Measurements from ENCODE around the gene KRT79.
A peak's percentile ranks its signal among the peaks of the same experiment; 100 is the strongest.
"Not testable (repeated sequence)": the region's sequence is repeated elsewhere in the genome, so short reads cannot be mapped to it uniquely, and the experiment has no call there.

KRT79 gene

DNA sequence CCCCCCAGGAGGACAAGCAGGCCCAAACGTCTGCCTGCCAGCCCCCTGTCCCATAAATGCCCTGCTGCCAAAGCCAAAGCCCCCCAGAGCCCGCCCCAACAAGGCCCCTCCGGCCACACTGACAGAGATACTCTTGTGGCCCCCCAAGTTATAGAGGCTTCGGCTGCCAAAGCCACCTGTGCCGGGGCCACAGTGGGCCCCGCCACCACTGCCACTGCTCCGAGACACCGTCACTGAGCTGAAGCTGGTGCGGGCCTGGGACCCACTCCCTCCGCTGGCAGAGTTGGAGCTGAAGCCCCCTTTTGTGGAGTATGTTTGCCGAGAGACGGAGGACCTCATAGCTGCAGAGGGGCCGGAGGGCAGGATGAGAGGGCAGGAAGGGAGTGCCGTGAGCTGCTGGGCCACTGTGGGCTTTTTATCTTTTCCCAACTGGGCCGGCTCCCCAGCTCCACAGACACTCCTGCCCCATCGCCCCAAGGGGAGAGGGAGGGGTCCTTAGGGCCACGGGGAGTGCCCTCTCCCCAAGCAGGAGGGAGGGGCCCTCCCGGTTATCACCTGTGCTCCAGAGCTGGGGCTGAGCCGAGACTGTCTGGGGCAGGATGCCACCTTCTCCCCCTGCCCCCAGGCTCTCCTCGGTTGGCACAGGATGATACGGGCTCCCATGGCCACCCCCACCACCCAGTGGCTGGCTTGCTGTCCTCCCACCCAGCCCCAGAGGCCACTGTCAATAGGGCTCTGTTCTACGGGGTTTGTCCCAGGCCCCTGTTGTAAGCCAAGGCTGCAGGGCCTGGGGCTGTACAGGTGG, at the start of gene KRT79:
Gene KRT79, minus strand, starts transcription at position 390 of the 805 bp plus-strand sequence. Its CDS starts 51 bp downstream, at position 339.
- DNase-seq (ENCODE audit: low spot score): no peak

GRCh38 chr12:52880499-52880898, 46.4 kb upstream of the KRT79 start:
- not testable (repeated sequence) for DNase-seq (ENCODE audit: low spot score)

- peak; percentile 66 for DNase-seq (ENCODE audit: low spot score)
Measured at GRCh38 chr12:52879394-52880351, 45.6 kb upstream of the KRT79 start.

DNA sequence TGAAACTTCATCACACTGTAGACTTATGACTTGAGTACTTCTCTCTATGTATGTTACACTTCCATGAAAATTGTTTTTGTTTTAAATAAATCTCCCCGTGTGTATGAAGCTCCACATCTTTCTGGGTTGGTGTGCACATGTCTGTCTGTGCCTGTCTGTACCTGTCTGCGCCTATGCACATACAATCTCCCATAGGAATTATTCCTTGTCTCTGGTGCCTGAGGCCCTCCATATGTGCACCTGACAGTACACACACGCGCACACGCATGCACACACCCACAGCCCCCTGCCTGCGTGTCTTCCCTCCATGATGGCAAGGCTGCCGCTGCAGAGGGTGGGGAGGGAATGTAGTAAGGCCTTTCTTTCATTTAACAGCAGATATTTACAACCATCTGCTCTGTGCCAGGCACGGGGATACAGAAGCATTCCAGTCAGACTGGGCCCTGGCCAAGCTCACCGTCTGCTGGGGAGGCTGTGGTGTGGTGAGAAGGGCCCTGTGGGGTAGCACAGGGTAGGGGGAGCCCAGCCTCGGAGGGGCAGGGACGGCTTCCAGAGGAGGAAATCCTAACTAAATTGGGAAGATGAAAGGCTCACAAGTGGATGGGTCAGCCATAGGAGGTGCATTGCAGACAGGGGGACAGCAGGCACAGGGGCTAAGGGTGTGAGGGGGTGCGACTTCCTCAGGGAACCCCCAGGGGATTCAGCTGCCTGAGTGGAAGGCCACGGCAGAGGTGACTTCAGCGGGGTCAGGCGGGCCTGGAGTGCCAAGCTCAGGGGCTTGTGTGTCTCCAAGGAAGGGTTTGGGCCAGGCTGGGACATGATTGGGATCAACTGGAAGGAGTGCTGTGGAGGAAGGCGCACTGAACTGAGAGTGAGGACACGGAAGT, 44.6 kb upstream of the KRT79 start:
- no peak for DNase-seq (ENCODE audit: low spot score)

DNA sequence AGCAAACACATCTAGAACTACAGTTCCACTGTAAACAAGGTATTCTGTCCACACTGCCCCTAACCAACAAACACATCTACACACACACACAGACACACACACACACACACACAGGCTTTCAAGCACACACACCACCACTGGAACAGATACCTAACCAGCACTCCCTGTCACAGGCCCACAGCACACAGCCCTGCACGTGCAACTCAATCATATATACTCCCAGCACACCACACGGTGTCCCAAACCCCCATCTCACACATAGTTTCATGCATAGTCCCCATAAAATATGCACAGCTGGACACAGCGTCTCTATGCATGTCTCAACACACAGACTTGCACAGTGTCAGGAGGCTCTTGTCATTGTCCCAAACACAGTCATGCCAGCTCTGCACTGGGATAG, 43.1 kb upstream of the KRT79 start:
- DNase-seq (ENCODE audit: low spot score): no peak

DNA sequence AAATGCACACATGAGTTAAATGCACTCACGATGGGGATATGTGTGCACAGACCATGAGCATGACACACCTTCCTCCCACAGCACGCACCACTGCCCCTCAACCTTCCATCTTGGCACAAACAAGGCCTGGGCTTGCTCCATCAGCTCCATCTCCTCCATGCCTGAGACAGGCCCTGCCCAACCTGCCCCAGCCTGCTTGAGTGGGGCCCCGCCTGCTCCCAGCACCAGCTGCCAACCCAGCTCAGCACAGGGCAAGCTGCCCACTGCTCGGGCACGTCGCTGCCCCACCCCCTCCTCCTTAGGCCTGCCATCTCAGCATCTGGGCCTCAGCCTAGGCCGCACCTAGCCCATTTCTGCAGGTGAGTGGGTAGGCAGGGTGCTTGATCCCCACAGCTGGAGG, 42.3 kb upstream of the KRT79 start:
- DNase-seq (ENCODE audit: low spot score): no peak

GRCh38 chr12:52874573-52875435, 40.7 kb upstream of the KRT79 start:
- DNase-seq (ENCODE audit: low spot score): no peak

GRCh38 chr12:52873832-52874572, 39.9 kb upstream of the KRT79 start:
- DNase-seq (ENCODE audit: low spot score): peak; percentile 67

DNA sequence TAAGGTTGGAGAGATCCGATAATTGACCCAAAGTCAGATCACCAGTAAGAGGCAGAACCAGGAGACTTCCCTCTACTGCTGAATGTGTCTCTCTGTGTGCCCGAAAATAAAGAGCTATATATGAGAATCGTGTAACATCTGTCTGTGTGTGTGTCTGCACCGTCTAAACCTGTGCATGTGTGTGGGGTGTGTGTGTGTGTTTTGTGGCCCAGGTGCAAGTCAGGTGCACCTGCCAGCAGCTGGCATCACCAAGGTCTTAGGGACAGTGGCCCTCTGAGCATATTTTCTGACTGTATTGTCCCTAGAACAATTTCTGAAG, 39.4 kb upstream of the KRT79 start:
- DNase-seq (ENCODE audit: low spot score): no peak

DNA sequence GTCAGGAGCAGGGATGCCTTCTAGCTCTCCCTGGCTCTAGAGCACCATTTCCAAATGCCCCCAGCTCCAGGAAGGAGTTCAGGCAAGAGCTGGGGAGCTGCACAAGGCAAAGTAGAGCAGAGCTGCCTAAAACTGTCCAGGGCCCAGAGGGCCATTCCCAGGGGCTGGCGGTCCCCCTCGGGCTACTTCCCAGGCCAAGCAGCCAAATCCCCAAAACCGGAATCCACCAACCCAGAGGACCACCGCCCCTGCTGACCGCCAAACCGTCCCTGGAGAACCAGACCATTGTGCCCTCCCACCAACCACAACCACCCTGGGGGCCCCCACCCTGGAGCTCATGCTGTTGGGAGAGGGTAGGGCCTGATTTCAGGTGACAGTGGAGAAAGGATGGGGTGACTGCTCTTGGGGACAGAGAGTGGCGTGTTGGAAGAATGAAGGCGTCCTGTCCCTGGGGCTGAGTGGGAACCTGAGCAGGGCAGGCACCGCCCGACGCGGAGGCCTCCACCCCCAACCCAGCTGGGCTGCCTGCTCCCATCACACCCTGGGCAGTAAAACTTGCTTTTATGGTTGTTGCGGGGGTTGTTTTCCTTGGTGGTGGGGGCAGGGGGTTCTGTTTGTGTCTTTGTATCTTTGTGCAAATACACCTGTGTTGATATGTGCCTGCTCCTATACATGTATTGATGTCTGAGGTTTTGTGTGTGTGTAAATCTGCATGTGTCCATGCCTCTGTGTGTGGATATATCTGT, 38.7 kb upstream of the KRT79 start:
- no peak for DNase-seq (ENCODE audit: low spot score)

GRCh38 chr12:52871291-52872039, 37.4 kb upstream of the KRT79 start:
- DNase-seq (ENCODE audit: low spot score): peak; percentile 47

DNA sequence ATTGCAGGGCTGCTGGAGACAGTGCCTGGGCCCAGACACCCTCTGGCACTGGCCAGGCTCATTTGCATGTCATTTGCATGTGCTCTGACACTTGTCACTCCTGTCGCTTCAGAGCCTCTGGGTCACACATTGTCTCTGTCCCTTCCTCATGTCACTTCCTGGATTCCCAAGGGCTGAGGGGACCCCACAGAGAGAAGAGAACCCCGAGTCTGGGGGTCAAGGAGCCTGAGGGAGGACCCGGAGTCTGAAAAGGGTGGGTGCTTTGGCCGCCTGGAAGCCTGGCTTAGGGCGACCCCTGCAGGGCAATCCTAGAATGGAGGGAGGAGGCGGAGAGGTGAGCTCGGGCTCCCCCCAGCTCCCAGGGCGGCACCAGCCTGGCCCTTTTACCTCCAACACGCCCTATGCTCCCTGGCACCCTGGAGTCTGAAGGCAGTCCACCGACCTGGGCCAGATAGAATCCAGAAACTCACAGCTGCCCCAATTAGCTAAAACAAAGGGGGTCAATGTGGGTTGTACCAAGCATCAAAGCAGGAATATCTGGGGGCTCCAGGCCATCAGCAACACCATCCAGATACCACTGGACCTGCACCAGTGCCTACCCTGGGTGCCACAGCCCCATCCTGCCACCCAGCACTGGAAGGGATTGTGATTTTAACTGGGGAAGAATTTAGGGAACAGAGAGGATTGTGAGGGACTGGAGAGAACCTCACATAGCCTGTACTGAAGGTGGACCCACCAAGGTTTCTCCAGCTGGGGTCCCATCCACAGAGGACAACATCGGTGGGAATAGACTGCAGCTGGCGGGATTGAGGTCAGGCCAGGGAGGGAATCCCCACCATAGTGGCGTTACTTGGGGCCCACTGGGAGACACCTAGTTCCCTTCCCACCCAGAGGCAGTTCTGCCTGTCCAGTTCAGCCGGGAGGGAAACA, 36.5 kb upstream of the KRT79 start:
- peak; percentile 70 for DNase-seq (ENCODE audit: low spot score)

DNA sequence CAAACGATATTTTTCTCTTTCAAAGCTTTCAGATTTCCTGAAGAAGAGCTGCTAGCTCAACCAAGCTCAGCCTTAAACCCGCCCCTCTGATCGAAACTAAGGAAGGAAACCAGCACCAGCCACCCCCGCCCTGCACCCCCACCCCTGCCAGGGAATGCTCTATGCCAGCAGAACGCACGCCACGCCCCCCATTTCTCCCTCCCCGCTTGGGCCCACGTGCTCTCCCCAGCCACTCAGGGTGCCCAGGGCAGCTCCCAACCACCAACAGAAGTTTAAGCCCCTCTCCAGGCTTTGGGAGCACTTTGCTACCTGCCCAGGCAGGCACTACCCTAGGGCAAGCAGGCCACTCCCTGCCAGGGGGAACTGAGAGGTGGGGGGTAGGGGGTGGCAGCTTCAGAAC, 33.5 kb upstream of the KRT79 start:
- DNase-seq (ENCODE audit: low spot score): peak; percentile 25

DNA sequence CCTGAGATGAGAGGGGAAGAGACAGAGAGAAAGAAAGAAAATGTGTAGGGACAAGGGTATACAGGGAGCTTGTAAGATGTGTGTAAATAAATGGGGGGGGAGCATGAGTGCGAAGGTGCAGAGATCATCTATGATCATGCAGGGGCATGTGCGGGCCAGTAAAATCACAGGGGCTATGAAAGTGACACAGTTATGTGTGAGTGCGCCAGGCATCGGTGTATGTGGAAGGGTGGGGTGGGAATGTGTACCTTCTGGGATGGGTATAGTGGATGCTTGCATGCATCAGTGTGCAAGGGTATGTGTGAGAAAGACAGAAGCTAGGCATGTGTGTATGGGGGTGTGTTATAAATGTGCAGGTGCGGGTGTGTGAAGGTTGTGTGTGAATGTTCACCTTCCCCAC, 33.0 kb upstream of the KRT79 start:
- DNase-seq (ENCODE audit: low spot score): no peak

GRCh38 chr12:52865090-52865944, 31.2 kb upstream of the KRT79 start:
- no peak for DNase-seq (ENCODE audit: low spot score)

DNA sequence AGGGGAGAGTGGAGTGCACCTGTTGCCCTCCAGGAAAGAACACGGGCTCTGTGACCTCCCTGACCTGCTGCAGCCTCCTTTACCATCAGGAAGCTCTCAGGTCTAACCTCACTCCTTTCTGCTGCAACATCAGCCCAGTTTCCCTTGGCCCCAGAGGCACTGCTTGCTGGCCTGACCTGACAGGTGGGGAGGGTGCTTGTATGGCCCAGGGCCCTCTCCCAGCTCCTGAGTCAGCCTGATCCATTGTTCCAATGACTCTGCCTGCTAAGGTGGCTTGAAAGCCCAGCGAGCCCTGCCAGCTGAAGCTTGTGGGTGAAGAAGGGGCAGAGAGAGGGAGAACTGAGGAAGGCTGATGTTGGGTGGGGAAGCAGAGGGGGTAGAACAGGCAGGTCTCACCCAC, 27.9 kb upstream of the KRT79 start:
- DNase-seq (ENCODE audit: low spot score): no peak

GRCh38 chr12:52861511-52861910, 27.4 kb upstream of the KRT79 start:
- no peak for DNase-seq (ENCODE audit: low spot score)

Measured in CD4-positive, alpha-beta T cell treated with Interleukin-2 at 100 ng/mL for 4 hours (primary cell).